Adrenal gland (tissue), 12 donors: Measurements from ENCODE around the gene CTBP2. TPM values are rescaled to one million over a fixed set of nuclear protein-coding genes. Genes with fewer than 3 reads are reported as not detected.
A peak's percentile ranks its signal among the peaks of the same experiment; 100 is the strongest.

Experiments used
- DNase-seq, 7 donors: peaks; one replicate each; pipeline ENCODE4 v3.0.0-alpha.2; 2019 to 2020
- H3K27ac ChIP-seq, 5 donors: fragments of 200-600 bp; sonication (generic) in 4 of 5; 1 replicate in 3 of 5; 2 replicates in 2 of 5; pipeline versions ENCODE4 v1.5.1 to v1.8.0; 2016 to 2020; ENCODE audit warnings: mild to moderate bottlenecking in 1 of 5
- H3K27me3 ChIP-seq: fragments of 200-600 bp; 2 replicates; pipeline ENCODE4 v1.8.0; 2021
- H3K36me3 ChIP-seq, 2 donors: fragments of 200-600 bp; replicated peaks in 1 of 2; 1 replicate in 1 of 2; 2 replicates in 1 of 2; pipeline versions ENCODE4 v1.5.1 to v1.8.0; 2018 to 2022
- H3K4me1 ChIP-seq, 2 donors: fragments of 200-600 bp; replicated peaks in 1 of 2; 1 replicate in 1 of 2; 2 replicates in 1 of 2; pipeline versions ENCODE4 v1.5.1 to v1.8.0; 2018 to 2021
- H3K4me3 ChIP-seq, 4 donors: fragments of 200-600 bp; sonication (generic) in 3 of 4; one replicate each; pipeline ENCODE4 v1.5.1; 2016 to 2018
- H3K9me3 ChIP-seq, 3 donors: fragments of 200-600 bp; sonication (generic) in 1 of 3; replicated peaks in 1 of 3; 1 replicate in 2 of 3; 2 replicates in 1 of 3; pipeline versions ENCODE4 v1.5.1 to v1.8.0; 2016 to 2021
- CTCF ChIP-seq, 6 experiments: fragments of 450-650 bp in 4 of 6; fragments of 200-600 bp in 2 of 6; sonication (generic) in 1 of 6; IDR thresholded peaks; 1 replicate in 5 of 6; 2 replicates in 1 of 6; pipeline versions ENCODE4 v1.5.1 to v1.8.0; 2016 to 2021; ENCODE audit warnings: antibody characterized with exemption in 6 of 6, mild to moderate bottlenecking in 2 of 6, moderate library complexity in 1 of 6
- POLR2A ChIP-seq, 2 donors: fragments of 450-650 bp; IDR thresholded peaks; one replicate each; pipeline ENCODE4 v1.6.1; 2017; ENCODE audit warnings: antibody characterized with exemption in 2 of 2, mild to moderate bottlenecking in 2 of 2, moderate library complexity in 1 of 2
- WGBS, 4 donors: extraction: QIAGEN DNeasy Blood & Tissue Kit in 2 of 4; methylation state at CpG; one replicate each; pipeline versions ENCODE4 v1.1.5 to v1.1.7; 2013 to 2017; 5-methylcytosine and 5-hydroxymethylcytosine counted together
- intact Hi-C, 2 donors: fragments of 100-400 bp; cut with DNase I; formaldehyde crosslinking; loops; one replicate each; pipeline versions ENCODE4 v1.14.1 to v1.15.0; 2022 to 2023
- polyA plus RNA-seq, 3 donors: library from polyadenylated mRNA; stranded (reverse); fragments of 200-250 nt in 2 of 3; fragments of 350-450 nt in 1 of 3; fragmentation: Illumina TruSeq in 1 of 3; extraction: RNeasy Lipid Tissue Mini Kit (QIAGEN cat#74804) in 1 of 3; gene quantifications; one replicate each; pipeline ENCODE4 v1.2.3, GENCODE V29; 2013 to 2014
- total RNA-seq, 9 donors: library from RNA; depleted of rRNA in 4 of 9; stranded (reverse); fragments of >200 nt in 4 of 9; fragments of 120-200 nt in 1 of 9; fragmentation: NEBNext Ultra II Directional in 1 of 9; extraction: Animal tissue kit (Norgen Biotek cat#: 25700) in 1 of 9; gene quantifications; one replicate each; pipeline versions ENCODE4 v1.1.0 to v1.2.4, GENCODE V29; 2013 to 2023
- donor health status: healthy with polysubstance abuse.
- donor health status: Bipolar disorder and iron deficiency.
- donor health status: DM: yes; HTN: yes; CAD: no.
- donor health status: DM: no; HTN: no; CAD: no.
- donor health status: DM: no; HTN: no; CAD: no.
- donor health status: DM: yes; HTN: yes; CAD: no.

The CTBP2 gene
- total and polyA plus RNA-seq, 12 donors: 25.3 to 66.5 (median 45.7) TPM

- Histone ChIP-seq H3K4me1 (peaks cover 6 to 28% of the 10 kb centered on the region in 2 donors), H3K36me3 (peaks cover 0 to 8% of the 10 kb centered on the region in 2 donors), H3K27ac (peak overlapping the region in 1 of 5 donors; percentile 52), H3K4me3 (no peak overlapping the region), H3K9me3 (no peaks in the 10 kb centered on the region), H3K27me3 (no peaks in the 10 kb centered on the region)
- 74 to 91% (median 79%) methylated on average over 14 to 17 of the region's 17 CpGs for WGBS, 4 donors
- intact Hi-C loops: no loop called here
- DNase-seq: no peak
- TF ChIP-seq POLR2A (IDR thresholded peaks at IDR 0.05): no peak
- TF ChIP-seq CTCF (IDR thresholded peaks at IDR 0.05): no peak
Measured at GRCh38 chr10:125027871-125028869, 132.2 kb downstream of the CTBP2 start.

- no peak for DNase-seq
- intact Hi-C loops: no loop called here
Measured at GRCh38 chr10:125026974-125027735, 133.2 kb downstream of the CTBP2 start.

GRCh38 chr10:125026036-125026931 is 134.1 kb downstream of the CTBP2 start:
- peak overlapping the region in 1 of 5 donors; percentile 74 for H3K27ac ChIP-seq
- H3K4me1 ChIP-seq: peaks cover 6 to 44% of the 10 kb centered on the region in 2 donors
- no peak overlapping the region for H3K4me3 ChIP-seq
- DNase-seq: no peak
- intact Hi-C loops: no loop called here
- TF ChIP-seq CTCF (IDR thresholded peaks at IDR 0.05): no peak
- no peak for TF ChIP-seq POLR2A (IDR thresholded peaks at IDR 0.05)
- WGBS, 4 donors: 91 to 95% (median 95%) methylated on average over 12 to 51 of the region's 51 CpGs
- H3K36me3 ChIP-seq: peaks cover 0 to 8% of the 10 kb centered on the region in 2 donors
- no peaks in the 10 kb centered on the region for H3K9me3 ChIP-seq
- H3K27me3 ChIP-seq: no peaks in the 10 kb centered on the region

More at GRCh38 chr10:125026974-125027735, 133.2 kb downstream of the CTBP2 start:
- Histone ChIP-seq H3K36me3 (peaks cover 0 to 8% of the 10 kb centered on the region in 2 donors), H3K9me3 (no peaks in the 10 kb centered on the region), H3K27me3 (no peaks in the 10 kb centered on the region), H3K4me3 (no peak overlapping the region), H3K27ac (peak overlapping the region in 1 of 5 donors; percentile 74), H3K4me1 (peaks cover 6 to 37% of the 10 kb centered on the region in 2 donors)
- TF ChIP-seq CTCF (IDR thresholded peaks at IDR 0.05) (no peak), POLR2A (IDR thresholded peaks at IDR 0.05) (no peak)
- WGBS, 4 donors: 95 to 97% (median 96%) methylated on average over 20 to 40 of the region's 40 CpGs
